GM19043 (cell line): Measurements from ENCODE around the gene SLC35E1.
"Not testable (repeated sequence)": the region's sequence is repeated elsewhere in the genome, so short reads cannot be mapped to it uniquely, and the experiment has no call there.

Experiments
- ATAC-seq: cut with Tn5 transposase; IDR thresholded peaks from one replicate; pipeline ENCODE4 v1.9.1; 2021; ENCODE audit warnings: low read depth; ENCODE audit not compliant: unreplicated experiment

Gene SLC35E1

DNA sequence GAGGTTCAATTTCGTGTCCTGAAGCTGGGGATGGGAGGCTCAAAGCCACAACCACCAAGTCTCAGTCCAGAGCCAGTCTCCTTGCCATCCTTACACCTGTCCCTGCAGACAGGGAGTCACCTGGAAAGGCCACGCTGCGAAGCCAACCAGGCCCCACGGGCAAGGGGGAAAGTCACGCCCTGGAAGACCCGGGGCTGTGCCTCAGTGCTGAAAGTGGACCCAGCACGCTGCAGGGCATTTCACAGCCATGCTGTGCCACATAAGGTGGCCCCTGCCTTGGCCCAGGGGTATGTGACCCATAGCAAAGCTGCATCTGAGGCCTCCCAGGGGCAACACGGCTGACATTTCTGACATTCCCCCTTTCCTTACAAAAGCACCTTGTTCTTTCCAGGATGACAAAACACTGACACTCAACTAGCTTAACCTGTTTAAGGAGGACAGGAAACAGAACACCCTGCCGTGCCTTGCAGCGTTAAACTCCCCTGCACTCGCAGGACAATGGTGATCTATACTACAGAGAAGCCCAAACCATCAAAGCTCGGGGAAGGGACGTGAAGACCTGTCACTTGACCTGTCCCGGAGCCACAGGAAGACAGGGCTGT is 44.8 kb downstream of the SLC35E1 start:
- ATAC-seq = no peak

DNA sequence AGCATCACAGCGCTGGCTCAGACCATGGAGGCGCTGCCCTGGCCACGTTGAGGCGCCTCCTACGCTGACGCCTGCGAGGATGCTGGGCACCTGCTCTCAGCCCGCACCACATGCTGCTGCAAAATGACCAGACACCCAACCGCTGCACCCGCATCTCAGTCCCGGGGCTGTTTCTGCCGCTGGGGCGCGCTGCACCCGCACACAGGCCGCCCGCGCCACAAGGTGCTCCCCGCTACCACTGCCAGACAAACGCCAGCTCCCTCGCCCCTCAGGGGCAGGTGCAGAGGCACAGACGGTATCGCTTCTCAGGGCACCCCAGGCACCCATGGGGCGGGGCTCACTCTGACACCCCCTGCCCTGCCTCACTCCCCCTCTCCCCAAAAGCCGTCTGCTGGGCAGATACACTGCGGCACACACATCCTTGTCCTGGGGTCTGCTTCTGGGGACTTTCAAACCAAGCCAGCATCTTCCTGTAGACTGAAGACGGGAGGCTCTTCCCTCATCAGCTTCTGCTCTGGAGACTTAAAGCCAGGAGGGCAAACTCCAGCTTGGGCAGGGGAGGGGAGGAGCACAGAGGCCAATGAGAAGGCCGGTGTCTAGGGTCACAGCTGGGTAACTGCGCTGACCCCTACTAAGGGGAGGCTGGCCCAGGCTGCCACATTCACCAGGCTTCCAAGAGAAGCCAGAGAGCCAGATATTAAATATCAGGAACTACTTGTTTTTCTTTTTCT is 46.3 kb downstream of the SLC35E1 start:
- no peak for ATAC-seq

DNA sequence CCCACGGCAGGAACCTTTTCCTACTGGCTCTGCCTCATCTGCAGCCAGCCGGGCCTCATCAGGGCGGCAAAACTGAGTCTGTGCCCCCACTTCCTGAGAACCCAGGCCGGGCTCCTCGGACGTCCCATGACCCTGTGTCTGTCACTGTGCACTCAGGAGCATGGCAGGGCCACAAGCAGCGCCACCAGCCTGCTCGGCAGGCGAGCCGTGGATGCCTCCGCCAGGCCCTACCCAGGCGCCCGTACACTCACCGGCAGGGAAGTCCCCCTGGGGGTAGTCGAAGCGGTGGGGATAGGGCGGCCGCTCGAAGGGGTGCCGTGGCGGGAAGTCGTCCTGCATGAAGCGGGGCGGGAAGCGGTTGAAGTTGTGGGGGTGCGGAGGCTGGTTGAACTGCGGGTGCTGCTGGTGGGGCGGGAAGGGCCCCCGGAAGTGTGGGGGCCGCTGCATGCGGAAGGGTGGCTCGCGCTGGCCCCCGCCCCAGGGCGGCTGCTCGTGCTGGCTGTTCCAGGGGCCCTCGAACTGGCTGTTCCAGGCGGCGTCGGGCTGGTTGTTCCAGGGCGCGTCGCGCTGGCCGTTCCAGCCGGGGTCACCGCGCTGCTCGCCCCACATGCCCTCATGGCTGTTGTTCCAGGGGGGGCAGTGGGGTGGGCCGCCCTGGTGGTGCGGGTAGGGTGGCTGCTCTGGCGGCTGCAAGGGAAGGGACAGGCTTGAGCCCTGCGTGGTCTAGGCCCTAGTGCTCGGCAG is 47.1 kb downstream of the SLC35E1 start:
- no peak for ATAC-seq

DNA sequence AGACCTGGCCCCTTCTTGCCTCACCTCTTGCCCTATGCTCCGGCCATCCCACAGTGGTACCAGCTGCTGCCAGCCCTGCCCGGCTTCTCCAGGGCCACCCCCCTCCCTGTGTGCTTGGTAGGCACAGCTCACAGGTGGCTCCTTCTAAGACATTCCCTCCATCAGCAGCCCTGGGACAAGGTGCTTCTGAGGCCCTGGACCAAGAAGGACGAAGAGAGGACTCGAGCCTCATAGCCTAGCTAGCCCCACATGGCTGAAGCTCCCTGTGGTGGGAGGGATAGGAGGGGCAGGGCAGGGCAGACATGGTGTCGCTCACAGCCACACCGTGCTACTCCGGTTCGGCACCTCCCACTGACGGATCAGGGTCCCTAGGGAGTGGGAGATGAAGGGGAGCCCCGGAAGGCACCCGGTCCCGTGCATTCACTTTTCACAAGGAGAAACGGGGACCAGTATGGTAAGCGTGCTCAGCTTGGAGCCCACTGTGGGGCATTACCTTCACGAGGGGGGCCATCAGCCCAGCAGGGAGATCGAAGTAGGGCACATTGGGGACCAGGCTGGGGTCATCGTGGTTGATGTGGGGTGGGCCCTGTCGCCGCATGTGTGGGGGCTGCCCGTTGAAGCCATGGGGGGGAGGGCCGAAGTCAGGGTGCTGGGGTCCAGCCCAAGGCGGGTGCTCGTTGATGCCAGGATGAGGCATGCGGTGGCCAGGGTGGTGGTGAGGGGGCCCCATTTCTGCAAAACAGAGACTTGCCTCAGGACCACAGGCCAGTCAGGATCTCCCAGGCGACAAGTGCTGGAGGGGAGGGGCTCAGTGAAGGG is 49.4 kb downstream of the SLC35E1 start:
- ATAC-seq = no peak

DNA sequence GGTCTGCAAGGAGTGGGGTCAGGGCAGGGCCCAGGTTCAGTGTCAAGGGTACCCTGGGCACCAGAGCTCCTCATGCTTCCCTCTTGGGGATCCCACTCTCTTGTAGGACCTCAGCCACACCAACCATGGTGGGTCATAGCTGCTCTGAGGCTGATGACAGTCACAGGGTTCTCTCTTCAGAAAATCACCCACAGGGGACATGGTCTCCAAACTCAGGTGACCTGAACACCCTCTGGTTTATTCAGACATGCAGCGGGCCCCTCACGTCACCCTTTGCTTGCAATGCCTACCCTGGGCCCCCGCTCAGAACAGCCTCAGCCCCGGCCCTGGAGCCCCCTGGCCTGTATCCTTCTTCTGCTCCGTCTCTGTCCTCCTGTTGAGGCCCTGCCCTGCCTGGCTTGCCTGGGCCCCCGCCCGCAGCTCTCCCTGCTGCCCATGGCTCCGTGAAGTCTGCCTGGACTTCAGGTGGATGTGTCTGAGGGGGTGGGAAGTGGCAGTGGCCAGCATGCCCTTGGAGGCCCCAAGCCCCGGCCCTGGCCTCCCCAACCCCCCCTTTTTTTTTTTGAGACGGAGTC is 50.4 kb downstream of the SLC35E1 start:
- no peak for ATAC-seq

DNA sequence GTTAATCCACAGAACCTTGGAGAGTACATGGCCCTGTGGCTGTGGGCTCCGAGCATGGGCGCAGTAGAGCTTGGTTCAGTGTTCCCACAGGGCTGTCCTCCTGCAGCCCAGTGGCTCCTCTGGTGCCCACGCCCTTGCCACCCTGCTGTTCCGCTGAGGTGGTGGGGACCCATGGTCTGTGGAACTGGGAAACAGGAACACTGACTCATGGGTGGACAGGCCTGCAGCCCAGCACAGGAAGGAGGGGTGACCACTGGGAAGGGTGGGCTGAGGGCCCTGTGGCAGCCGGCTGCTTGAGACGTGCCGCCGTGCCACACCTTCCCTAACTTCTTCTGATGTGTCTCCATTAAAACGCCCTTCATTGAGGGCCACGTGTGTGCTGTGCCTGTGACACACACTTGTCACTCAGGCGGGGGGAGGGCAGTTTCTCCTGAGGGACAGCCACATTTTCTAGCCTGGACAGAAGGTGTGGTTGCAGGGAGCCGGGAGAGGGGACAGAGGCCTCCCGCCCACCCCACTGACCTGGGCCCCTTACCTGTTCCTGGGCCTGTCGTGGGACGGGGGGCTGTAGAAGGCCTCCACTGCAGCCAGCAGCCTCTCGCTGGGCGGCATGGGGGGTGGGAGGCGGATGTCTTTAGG is 51.1 kb downstream of the SLC35E1 start:
- ATAC-seq = no peak

DNA sequence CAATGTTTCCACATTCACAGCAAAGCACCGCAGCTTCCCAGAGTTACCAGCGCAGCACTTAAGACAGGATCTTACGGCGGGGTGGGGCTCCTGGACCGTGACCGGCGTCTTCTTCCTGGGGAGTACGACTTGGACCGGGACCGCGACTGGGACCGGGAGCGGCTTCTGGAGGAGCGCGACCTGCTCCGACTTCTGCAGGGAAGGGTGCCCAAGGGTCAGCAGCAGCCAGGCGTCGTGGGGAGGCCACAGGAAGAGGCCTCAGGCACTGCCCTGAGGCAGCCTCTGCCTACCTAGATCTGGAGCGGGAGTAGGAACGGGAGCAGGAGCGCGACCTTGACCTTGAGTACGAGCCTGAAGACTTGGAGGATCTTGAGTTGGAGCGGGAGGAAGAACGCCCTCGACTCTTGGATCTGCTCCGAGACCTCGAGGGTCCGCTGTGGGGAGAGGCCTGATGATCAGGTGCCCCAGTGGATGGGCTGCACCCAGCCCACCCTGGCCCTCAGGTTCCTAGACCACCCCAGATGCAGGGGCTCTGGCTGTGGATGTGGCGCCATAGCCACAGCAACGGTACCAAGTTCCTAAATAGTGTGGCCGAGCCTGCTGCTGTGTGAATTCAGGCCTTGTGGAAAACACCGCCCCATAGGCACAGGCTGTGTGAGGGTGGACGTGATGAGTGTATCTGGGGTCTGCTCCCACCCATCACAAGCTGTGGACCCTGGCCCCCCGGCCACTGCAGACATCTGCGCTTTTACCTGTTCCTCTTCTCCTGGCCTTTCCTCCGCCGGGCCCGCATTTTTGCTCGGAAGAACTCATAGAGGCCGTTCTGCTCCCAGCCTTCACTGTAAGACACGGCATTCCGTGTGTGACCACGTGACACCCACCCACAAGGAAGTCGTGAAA is 51.9 kb downstream of the SLC35E1 start:
- ATAC-seq = no peak

DNA sequence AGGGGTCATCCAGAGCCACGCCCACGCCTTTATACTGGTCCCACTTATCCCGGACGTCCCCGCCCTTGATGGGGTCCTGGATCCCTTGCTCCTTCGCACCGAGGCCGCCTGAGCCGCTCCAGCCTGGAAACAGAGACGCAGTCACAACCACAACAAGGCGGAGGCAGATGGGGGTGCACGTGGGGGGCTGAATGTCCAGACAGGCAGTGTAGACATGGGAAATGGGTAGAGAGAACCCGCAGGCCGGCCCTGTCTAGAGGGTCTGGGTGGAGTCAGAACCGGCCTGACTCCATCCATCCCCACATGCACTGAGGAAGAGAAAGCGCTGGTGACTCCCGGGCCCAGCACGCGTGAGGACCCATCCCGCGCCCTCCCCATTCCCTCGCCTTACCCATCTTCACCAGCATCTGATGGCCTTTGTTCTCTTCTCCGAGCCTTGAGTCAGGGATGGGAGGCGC is 53.0 kb downstream of the SLC35E1 start:
- no peak for ATAC-seq

DNA sequence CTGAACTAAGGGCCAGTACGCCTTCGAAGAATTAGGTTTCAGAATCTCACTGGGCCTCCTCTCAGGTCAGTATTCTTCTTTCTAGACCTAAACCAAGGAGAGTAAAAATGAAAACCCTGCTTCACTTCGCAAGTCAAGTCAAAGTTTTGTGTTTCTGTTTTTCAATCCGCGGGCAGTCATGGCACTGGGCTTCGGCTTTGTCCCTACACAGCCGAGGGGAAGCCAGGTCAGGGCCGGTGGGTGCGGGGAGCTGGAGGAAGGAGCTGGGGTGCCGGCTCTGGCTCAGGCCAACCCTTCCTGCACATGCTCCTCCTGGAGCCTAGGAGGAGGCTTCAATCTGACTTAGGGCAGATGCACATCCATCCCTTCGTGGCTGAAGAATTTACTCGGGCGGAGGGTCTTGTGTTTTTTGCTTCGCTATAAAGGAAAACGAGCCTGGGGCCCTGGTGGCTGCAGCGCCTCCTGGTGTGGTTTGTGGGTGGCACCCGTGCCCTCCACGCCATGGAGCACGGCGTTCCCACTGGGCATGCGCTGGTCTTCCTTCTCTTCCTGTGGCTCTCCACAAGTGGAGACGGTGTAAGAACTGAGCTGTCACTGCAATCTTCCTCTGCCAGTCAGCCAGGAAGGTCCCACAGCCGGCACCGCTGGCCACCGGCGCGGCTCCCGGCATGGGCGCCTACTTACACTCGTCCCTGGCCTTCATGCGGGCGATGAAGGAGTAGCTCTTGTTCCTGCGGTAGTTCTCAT is 53.6 kb downstream of the SLC35E1 start:
- no peak for ATAC-seq

DNA sequence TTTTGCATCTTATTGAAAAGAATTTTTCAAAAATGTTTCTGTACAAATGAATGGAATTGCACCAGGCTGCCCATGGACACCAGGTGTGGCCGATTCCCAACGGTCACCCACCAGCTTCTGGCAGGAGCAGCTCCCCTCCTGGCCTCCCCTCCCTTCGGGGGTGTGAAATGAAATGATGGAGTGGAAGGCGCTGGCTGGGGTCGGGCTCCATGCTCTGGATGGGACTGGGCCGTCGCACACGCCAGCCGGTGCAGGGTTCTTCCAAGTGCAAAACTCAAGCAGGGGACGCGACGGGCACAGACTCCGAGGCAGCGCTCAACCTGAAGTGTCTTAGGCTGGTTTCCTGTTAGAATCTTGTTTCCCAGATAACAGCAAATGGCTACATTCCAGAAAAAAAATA is 54.2 kb downstream of the SLC35E1 start:
- ATAC-seq = no peak

DNA sequence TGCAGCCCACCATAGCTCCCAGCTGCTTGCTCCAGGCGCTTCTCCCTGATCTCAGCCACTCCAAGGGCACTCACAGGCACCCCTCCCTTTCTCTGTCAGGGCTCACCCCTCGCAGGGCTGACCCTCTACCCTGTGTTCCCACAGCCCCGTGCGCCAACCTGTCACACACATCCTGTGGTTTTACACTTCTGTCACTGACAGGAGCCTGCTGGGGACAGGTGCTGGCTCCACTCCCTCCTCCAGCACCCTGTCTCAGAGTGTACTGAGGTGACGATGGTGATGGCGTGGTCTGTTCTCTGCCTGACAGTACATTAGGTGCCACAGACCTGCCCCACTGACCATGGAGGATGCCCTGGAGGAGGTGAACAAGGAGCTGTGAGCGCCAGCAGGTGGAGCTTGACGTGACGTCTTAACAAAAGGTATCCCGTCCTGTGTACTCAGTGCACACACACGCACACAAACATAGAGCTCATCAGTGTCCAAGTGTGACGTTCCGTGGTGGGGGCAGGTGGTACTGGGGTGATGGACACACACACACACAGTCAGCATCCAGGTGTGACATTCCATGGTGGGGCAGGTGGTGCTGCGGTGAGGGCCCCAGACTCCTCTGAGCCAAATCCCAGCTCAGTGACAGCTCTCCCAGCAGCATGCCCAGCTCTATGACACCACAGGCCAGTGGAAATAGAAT is 55.1 kb downstream of the SLC35E1 start:
- no peak for ATAC-seq

DNA sequence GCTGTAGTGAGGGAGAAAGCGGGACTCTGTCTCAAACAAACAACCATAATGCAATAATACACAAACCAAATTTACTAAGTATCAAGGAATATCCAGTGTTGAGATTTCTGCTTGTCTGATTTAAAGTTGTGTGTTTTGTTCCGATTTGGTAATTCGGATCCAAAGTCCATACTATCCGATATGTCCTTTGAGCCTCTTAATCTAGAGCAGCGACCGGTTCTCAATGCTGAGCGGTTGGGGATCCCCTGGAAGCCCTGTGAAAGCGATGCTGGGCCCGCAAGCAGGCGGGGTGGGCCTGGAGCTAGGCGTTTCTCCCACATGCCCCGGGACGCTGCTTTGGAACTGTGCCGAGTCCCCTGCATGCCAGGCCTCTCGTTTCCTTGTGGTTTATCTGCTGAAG is 55.8 kb downstream of the SLC35E1 start:
- ATAC-seq = no peak

DNA sequence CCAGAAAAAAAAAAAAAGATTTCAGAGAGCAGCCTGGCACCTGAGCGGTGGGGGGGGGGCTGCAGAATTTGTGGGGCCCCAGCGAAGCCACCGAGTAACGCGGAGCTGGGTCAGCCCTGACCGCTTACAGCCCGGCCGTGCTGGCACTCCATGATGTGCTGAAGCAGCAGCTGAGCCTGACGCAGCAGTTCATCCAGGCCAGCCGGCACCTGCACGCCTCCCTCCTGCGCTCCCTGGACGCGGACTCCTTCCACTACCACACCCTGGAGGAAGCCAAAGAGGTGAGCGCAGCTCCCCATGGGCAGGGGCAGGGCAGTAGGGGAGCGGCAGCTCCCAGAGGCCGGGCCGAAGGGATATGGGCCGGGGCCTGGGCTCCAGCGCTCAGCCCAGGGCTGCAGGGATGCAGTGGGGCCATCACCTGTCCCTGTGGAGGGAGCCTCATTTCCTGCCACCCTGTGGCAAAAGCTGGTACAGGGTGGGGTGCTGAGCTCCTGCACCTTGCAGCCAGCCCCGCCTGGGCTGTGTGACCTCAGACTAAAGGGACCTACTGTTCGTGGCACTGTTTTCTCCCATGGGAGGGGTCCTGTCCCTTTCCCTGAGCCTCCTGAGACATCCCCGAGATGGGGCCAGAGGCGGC is 57.7 kb downstream of the SLC35E1 start:
- no peak for ATAC-seq

DNA sequence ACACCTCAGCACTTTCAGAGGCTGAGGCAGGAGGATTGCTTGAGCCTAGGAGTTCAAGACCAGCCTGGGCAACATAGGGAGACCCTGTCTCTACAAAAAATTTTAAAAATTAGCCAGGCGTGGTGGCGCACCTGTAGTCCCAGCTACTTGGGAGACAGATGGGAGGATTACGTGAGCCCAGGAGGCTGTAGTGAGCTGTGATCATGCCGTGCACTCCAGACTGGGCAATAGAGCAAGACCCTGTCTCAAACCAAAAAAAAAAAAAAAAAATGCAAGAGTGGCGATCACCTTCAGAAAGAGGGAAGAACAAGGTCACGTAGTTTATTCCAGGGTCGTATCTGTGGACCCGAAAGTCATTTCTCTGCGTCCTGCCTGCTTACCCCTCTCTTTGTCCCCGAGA is 59.6 kb downstream of the SLC35E1 start:
- not testable (repeated sequence) for ATAC-seq

DNA sequence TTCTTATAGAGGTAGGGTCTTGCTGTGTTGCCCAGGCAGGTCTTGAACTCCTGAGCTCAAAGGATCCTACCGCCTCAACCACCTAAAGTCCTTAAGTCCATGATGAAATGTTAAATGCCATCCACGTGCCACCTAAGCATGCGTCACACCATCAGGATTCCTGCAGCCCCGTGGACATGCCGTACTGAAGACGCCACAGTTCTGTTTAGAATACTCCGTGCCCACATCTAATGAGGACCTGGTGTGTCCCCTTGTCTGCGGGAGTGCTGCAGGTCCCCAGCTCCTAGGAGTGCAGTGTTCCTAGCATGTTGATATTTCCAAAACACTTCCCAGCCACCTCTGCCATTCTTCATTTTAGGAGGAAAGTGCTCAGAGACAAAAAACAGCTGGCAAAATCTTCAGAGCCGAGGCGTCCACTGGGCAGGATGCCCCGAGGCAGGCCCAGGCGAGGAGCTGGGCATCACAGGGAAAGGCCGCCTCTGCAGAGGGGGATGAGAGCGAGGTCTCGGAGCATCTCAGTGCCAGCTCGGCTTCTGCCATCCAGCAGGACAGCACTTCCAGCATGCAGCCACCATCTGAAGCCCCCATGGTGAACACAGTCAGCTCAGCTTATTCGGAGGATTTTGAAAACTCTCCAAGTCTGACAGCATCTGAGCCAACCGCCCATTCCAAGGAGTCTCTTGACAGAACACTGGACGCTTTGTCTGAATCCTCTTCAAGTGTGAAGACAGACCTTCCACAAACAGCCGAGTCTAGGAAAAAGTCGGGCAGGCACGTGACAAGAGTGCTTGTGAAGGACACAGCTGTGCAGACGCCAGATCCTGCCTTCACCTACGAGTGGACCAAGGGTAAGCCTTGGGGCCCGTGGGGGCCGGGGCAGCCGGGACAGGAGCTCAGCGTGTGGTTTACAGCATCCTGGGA is 62.8 kb downstream of the SLC35E1 start:
- no peak for ATAC-seq

DNA sequence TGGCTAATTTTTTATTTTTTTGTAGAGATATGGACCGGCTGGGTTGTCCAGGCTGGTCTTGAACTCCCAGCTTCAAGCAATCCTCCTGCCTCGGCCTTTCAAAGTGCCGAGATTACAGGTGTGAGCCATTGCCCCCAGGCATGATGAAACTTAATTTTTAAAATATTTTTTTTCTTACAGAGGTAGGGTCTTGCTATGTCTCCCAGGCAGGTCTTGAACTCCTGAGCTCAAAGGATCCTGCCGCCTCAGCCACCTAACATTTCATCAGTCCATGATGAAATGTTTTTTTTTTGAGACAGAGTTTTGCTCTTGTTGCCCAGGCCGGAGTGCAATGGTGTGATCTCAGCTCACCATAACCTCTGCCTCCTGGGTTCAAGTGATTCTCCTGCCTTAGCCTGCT is 63.7 kb downstream of the SLC35E1 start:
- ATAC-seq = no peak
